GM12801 (cell line): ENCODE measurements around the gene MICAL3.

Experiments
- TF ChIP-seq, protein P1 (sequence below): IDR thresholded peaks from one replicate; pipeline ENCODE4 v1.5.1; 2011; ENCODE audit warnings: control low read depth; ENCODE audit not compliant: insufficient read length; ENCODE audit errors: extremely low read depth

MICAL3 gene

DNA sequence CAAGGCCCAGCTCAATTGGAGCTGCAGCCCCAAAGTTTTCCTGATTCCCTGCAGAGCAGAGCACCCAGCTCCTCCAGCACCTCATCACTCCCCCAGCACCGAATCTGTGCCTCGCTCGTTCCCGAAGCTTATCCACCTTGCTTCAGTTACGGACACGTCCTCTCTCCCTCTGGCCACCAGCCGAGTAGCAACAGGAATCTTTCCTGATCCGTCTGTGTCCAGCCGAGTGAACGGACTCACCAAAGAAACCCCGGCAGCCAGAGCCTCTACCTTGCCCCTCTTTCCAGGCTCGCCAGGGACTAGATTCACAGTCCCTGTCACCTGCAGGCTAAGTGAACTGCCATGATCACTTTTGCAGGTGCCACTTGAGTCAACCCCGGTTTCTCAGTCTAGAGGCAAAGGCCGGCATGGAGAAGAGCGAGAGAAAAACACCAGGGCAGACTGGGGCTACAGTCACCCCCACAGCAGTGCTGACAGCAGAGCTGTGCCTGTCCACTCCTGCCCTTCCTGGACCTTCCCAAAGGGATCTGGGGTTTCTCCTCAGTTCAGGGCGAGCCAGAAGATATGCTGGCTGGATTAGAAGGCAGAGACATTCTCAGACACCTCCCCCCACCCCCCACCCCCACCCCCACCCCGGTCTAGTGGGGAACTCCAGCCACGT lies 282.4 kb downstream of the MICAL3 start:
- TF ChIP-seq, protein P1, sequence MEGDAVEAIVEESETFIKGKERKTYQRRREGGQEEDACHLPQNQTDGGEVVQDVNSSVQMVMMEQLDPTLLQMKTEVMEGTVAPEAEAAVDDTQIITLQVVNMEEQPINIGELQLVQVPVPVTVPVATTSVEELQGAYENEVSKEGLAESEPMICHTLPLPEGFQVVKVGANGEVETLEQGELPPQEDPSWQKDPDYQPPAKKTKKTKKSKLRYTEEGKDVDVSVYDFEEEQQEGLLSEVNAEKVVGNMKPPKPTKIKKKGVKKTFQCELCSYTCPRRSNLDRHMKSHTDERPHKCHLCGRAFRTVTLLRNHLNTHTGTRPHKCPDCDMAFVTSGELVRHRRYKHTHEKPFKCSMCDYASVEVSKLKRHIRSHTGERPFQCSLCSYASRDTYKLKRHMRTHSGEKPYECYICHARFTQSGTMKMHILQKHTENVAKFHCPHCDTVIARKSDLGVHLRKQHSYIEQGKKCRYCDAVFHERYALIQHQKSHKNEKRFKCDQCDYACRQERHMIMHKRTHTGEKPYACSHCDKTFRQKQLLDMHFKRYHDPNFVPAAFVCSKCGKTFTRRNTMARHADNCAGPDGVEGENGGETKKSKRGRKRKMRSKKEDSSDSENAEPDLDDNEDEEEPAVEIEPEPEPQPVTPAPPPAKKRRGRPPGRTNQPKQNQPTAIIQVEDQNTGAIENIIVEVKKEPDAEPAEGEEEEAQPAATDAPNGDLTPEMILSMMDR = no peak

DNA sequence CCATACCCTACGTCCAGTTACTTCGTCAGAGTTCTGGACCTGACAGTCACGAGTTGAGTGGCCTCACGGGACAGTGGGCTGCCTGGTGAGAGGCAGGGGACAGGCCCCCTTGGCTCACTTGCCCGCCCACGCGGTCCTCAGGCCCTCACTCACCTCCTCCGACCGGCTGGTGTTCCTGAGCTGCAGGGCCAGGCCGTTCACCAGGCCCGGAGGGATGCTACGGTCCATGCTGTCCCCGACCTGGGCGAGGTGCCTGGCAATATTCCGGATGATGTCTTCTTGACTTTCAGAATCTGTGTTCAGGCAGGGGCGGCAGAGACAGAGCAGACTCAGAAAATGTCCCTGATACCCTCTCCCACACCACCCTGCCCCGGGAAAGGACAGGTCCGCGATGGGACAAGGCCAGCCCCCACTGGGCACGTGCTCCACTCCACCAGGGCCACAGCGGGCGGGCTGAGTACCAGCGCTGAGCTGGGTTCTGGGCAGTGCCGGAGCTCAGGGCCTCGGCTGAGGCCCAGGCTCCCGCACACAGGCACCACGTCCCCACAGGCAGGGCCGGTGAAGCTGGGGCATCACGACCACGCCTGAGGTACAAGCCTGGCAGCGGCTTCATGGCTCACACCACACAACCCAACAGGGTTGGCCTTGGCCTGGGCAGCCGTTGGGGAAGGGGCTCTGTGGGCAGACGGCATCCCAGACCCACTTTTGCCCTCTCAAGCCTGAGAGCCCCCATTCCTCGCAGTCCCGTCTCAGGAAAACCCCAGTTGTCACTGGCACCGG lies 285.0 kb downstream of the MICAL3 start:
- TF ChIP-seq, protein P1 = no peak

DNA sequence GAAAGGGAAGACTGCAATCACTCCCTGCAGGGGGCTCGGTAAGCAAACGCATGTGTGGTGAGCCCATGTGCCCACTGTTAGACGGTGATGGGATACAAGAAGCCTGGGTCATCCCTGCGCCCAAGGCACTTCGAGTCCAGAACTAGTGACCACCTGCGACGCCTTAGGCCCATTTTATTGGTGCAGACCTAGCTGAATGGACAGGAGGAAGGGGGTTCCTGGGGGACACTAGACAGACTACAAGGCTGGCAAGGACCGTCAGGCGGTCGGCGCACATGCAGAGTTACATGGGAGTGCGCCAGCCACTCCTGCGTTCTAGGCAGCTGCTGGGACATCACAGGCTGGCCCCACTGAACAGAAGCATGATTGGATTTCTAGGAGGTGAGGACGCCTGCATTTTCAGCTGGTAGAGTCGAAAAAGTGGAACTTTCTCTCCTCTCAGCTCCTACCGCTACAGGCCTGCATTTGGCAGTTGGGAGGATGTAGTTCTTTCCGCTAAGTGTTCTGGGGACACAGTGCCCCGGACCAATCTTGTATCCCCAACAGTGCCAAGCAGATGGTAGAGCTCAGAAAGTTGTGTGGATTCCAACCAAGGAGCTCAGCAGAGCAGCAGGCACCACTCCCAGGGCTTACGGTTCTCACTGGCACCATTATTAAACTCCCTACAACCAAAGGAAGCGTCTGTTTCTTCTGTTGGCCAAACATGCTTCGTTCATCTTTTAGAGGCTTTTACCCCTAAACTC lies 285.8 kb downstream of the MICAL3 start:
- TF ChIP-seq, protein P1 = no peak
